KMS-11 (cell line): ENCODE measurements around the gene ADAMTS1.

Experiments
- H2AFZ ChIP-seq: fragments of 200-600 bp; sonication (generic); 2 replicates; pipeline ENCODE4 v1.6.1; 2016; ENCODE audit warnings: antibody characterized with exemption, mixed run types, low read depth
- H3K27ac ChIP-seq: fragments of 200-600 bp; sonication (generic); 2 replicates; pipeline ENCODE4 v1.6.1; 2016; ENCODE audit warnings: mild to moderate bottlenecking, mixed run types
- H3K27me3 ChIP-seq: fragments of 200-600 bp; sonication (generic); 2 replicates; pipeline ENCODE4 v1.6.1; 2017; ENCODE audit warnings: mild to moderate bottlenecking, low read depth, mixed run types, moderate library complexity; ENCODE audit not compliant: insufficient read depth
- H3K36me3 ChIP-seq: fragments of 200-600 bp; sonication (generic); 2 replicates; pipeline ENCODE4 v1.6.1; 2017; ENCODE audit warnings: mild to moderate bottlenecking, mixed run types; ENCODE audit not compliant: insufficient read depth
- H3K4me1 ChIP-seq: fragments of 200-600 bp; sonication (generic); 2 replicates; pipeline ENCODE4 v1.6.1; 2016; ENCODE audit warnings: mild to moderate bottlenecking, low read depth, mixed run types; ENCODE audit not compliant: poor library complexity, severe bottlenecking
- H3K4me2 ChIP-seq: fragments of 200-600 bp; sonication (generic); 2 replicates; pipeline ENCODE4 v1.7.0; 2016; ENCODE audit warnings: mild to moderate bottlenecking, mixed run types
- H3K4me3 ChIP-seq: fragments of 200-600 bp; sonication (generic); IDR thresholded peaks from 2 replicates; pipeline ENCODE4 v1.6.1; 2017; ENCODE audit warnings: low read depth, low read length, mixed read lengths; ENCODE audit not compliant: insufficient read depth
- H3K79me2 ChIP-seq: fragments of 200-600 bp; sonication (generic); 2 replicates; pipeline ENCODE4 v1.6.1; 2016; ENCODE audit warnings: low read depth, mixed run types; ENCODE audit not compliant: insufficient read depth
- H3K9ac ChIP-seq: fragments of 200-600 bp; sonication (generic); 2 replicates; pipeline ENCODE4 v1.6.1; 2016; ENCODE audit warnings: mild to moderate bottlenecking, mixed run types
- H4K20me1 ChIP-seq: fragments of 200-600 bp; sonication (generic); 2 replicates; pipeline ENCODE4 v1.6.1; 2016; ENCODE audit warnings: mild to moderate bottlenecking, mixed run types; ENCODE audit not compliant: insufficient read depth
- TF ChIP-seq, protein P1 (sequence below): fragments of 200-600 bp; sonication (generic); conservative IDR thresholded peaks from 2 replicates; pipeline ENCODE4 v1.6.1; 2017; ENCODE audit warnings: low read depth, mild to moderate bottlenecking, antibody characterized with exemption, low read length, moderate library complexity, mixed read lengths

ADAMTS1 gene

DNA sequence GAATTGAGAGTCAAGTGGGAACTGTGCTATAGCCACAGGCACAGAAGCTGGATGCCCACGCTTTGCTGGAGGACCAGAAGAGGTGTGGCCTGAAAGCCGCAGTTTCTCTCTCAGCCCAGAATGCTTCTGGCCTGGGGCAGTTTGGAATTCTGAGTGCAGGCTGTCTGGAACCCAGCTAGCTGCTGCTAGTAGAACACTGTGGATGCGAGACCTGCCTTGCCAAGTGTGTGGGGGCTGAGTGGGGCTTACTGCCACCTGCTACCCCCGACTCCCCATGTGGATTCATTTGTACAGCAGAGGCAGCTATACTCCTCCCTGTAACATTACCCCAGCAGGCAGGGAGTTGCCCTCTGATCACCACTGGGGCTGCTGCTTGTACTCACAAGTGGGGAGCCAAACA is 12.2 kb downstream of the ADAMTS1 start:
- no peak overlapping the region for H3K27ac ChIP-seq
- TF ChIP-seq, protein P1, sequence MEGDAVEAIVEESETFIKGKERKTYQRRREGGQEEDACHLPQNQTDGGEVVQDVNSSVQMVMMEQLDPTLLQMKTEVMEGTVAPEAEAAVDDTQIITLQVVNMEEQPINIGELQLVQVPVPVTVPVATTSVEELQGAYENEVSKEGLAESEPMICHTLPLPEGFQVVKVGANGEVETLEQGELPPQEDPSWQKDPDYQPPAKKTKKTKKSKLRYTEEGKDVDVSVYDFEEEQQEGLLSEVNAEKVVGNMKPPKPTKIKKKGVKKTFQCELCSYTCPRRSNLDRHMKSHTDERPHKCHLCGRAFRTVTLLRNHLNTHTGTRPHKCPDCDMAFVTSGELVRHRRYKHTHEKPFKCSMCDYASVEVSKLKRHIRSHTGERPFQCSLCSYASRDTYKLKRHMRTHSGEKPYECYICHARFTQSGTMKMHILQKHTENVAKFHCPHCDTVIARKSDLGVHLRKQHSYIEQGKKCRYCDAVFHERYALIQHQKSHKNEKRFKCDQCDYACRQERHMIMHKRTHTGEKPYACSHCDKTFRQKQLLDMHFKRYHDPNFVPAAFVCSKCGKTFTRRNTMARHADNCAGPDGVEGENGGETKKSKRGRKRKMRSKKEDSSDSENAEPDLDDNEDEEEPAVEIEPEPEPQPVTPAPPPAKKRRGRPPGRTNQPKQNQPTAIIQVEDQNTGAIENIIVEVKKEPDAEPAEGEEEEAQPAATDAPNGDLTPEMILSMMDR, result no peak

DNA sequence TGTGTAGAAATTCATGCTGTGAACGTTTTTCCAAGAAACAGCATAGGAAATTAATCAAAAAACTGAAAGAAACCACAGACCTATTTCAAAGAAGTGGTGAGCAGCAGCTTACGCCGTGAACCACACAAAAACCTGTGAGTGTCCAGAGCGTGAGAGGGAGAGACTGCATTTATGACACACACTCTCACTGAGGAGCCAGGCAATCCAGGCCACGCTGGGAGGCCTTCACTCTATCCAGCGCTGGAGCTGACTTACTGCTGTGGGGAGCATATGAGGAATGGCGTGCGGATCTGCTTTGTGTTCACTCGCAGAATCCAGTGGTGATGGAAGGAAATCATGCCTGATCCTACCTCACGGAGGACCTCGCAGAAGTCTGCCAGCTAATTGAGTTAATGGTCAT is 12.7 kb downstream of the ADAMTS1 start:
- no peak overlapping the region for H3K27ac ChIP-seq
- no peak overlapping the region for H3K9ac ChIP-seq
- no peaks in the 10 kb centered on the region for H3K79me2 ChIP-seq
- H3K36me3 ChIP-seq, result no peaks in the 10 kb centered on the region
- H3K4me2 ChIP-seq, result no peak overlapping the region
- H3K4me3 ChIP-seq, result no peak overlapping the region
- H2AFZ ChIP-seq, result no peak overlapping the region
- H4K20me1 ChIP-seq, result no peaks in the 10 kb centered on the region
- H3K4me1 ChIP-seq, result peaks cover 5% of the 10 kb centered on the region
- no peaks in the 10 kb centered on the region for H3K27me3 ChIP-seq
- TF ChIP-seq, protein P1, result no peak

More for the DNA sequence above, 12.2 kb downstream of the ADAMTS1 start:
- Histone ChIP-seq H4K20me1 (no peaks in the 10 kb centered on the region), H3K79me2 (no peaks in the 10 kb centered on the region), H3K36me3 (no peaks in the 10 kb centered on the region), H3K4me1 (peaks cover 5% of the 10 kb centered on the region), H3K9ac (no peak overlapping the region), H3K27me3 (no peaks in the 10 kb centered on the region), H3K4me3 (no peak overlapping the region), H3K4me2 (no peak overlapping the region), H2AFZ (no peak overlapping the region)

DNA sequence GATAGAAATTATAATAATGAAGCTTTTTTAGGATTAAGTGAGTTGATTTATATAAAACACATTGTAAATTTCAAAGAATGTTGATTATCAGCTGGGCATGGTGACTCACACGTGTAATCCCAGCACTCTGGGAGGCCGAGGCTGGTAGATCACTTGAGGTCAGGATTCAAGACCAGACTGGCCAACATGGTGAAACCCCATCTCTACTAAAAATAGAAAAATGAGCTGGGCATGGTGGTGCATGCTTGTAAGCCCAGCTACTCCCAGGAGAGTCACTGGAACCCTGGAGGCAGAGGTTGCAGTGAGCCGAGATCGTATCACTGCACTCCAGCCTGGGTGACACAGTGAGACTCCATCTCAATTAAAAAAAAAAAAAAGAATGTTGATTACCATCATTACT is 18.4 kb downstream of the ADAMTS1 start:
- H4K20me1 ChIP-seq, result no peaks in the 10 kb centered on the region
- TF ChIP-seq, protein P1, result no peak

DNA sequence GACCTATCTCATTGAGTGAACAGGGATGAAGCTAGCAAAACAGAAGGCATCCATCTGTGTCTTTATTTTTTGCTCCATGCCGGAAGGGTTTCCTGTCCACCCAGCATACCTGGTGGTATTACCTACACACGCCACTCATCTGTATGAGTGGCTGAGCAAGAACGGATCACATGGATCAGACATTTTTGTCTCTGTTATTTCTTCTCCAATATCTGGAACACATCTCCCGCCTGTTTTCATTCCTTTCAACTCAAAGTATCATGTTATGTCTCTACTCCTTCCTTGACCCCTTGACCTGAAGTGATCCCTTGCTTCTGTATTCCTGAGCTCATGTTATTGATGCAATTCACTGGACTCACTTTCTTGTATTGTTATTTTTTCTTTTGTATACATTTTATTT is 24.7 kb downstream of the ADAMTS1 start:
- TF ChIP-seq, protein P1, result no peak
- H3K27me3 ChIP-seq, result no peaks in the 10 kb centered on the region
- no peaks in the 10 kb centered on the region for H3K79me2 ChIP-seq
- H3K4me3 ChIP-seq, result no peak overlapping the region
- no peaks in the 10 kb centered on the region for H4K20me1 ChIP-seq
- H3K4me2 ChIP-seq, result no peak overlapping the region
- no peaks in the 10 kb centered on the region for H3K36me3 ChIP-seq
- H3K4me1 ChIP-seq, result no peaks in the 10 kb centered on the region
- no peak overlapping the region for H3K9ac ChIP-seq
- H2AFZ ChIP-seq, result no peak overlapping the region
- no peak overlapping the region for H3K27ac ChIP-seq

More for the DNA sequence above, 18.4 kb downstream of the ADAMTS1 start:
- no peaks in the 10 kb centered on the region for H3K79me2 ChIP-seq
- no peaks in the 10 kb centered on the region for H3K36me3 ChIP-seq
- no peak overlapping the region for H2AFZ ChIP-seq
- H3K27ac ChIP-seq, result no peak overlapping the region
- no peaks in the 10 kb centered on the region for H3K27me3 ChIP-seq
- H3K4me1 ChIP-seq, result no peaks in the 10 kb centered on the region
- no peak overlapping the region for H3K4me2 ChIP-seq
- no peak overlapping the region for H3K9ac ChIP-seq
- H3K4me3 ChIP-seq, result no peak overlapping the region
